SK-N-SH (cell line): ENCODE data around the gene ONECUT1.

ENCODE experiments used
- EP300 ChIP-seq, 2 experiments: IDR thresholded peaks; 2 replicates each; pipeline versions ENCODE4 v1.4.0 to v1.6.1; 2012; ENCODE audit warnings: borderline replicate concordance in 1 of 2, low read depth in 1 of 2, low read length in 1 of 2
- GABPA ChIP-seq: IDR thresholded peaks from 2 replicates; pipeline ENCODE4 v1.4.0; 2012; ENCODE audit warnings: low read depth, mild to moderate bottlenecking
- TAF1 ChIP-seq: IDR thresholded peaks from 2 replicates; pipeline ENCODE4 v1.6.1; 2012; ENCODE audit warnings: low read depth, mild to moderate bottlenecking, low read length, moderate library complexity, borderline replicate concordance

GRCh38 chr15:52757496-52757895 lies 32.6 kb downstream of the ONECUT1 start:
- TF ChIP-seq TAF1 (no peak), GABPA (no peak), EP300 (IDR thresholded peaks at IDR 0.05; ENCODE audit: borderline replicate concordance in 1 of 2, low read depth in 1 of 2, low read length in 1 of 2) (no peak)
